GM12873 (cell line): ENCODE results near the gene ARMC7.

Experiments used
- CTCF ChIP-seq: IDR thresholded peaks from 2 replicates; pipeline ENCODE4 v1.5.1; 2012; ENCODE audit warnings: low read depth, mild to moderate bottlenecking, moderate library complexity, low read length, control low read depth; ENCODE audit not compliant: insufficient read depth; ENCODE audit errors: missing control alignments

ARMC7 gene

GRCh38 chr17:75163074-75163473, 53.3 kb downstream of the ARMC7 start:
- no peak for TF ChIP-seq CTCF

GRCh38 chr17:75168998-75169397, 59.2 kb downstream of the ARMC7 start:
- no peak for TF ChIP-seq CTCF

- no peak for TF ChIP-seq CTCF
Measured at GRCh38 chr17:75173526-75173925, 63.8 kb downstream of the ARMC7 start.

- no peak for TF ChIP-seq CTCF
Measured at GRCh38 chr17:75174996-75175395, 65.2 kb downstream of the ARMC7 start.

- no peak for TF ChIP-seq CTCF
Measured at GRCh38 chr17:75176625-75177024, 66.9 kb downstream of the ARMC7 start.

GRCh38 chr17:75178453-75178852, 68.7 kb downstream of the ARMC7 start:
- TF ChIP-seq CTCF: no peak
